Cortex of kidney (tissue), 1 donor: ENCODE data around the gene BBOF1.
"Not testable (repeated sequence)": the region's sequence is repeated elsewhere in the genome, so short reads cannot be mapped to it uniquely, and the experiment has no call there.

ENCODE experiments used
- DNase-seq: peaks from one replicate; lab custom pipeline; 2025; lab: John Stamatoyannopoulos, UW

BBOF1 gene

DNA sequence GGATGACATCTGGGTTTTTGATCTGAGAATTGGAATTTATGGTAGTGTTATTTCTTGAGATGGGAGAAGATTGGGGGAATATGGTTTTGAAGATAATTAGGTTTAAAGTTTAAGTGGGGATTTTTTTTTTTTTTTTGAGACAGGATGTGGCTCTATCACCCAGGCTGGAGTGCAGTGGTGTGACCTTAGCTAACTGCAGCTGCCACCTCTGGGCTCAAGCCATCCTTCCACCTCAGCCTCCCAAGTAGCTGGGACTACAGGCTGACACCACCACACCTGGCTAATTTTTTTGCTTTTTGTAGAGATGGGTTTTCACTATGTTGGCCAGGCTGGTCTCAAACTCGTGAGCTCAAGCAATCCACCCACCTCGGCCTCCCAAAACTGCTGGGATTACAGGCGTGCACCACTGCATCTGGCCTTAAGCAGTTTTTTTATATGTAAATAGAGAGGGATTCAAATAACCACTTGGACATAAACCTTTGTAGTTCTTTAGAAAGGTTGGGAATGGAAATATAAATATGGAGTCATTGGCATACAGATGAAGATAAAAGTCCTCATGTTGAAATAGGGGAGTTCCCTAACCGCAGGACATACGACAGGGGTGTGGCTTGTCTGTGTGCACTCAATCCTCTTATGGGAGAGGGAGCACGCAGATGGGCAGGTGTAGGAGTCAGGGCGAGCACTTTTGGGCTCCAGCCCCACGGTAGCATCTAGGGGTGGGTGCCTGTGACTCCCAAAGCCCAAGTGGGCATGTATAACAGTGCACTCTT lies 70.3 kb downstream of the BBOF1 start:
- DNase-seq = no peak

DNA sequence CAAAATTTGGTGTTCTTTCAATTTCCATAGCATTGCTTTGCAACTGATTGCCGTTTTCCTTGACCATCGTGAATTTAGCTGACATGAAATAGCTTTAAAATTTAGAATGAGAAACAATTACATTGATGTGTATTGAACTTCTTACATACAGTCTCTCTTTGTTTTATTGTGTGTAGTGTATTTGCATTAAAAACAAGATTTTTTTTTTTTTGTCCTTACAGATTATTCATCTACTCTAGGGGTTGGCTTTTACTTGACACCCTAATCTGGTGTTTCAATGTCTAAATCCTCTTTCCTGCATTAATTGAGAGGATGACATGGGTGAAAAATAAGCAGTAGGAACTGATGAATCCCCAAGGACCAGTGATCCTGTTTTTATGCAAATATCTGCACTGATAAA lies 86.2 kb downstream of the BBOF1 start:
- no peak for DNase-seq

GRCh38 chr14:74109369-74109768 lies 90.2 kb downstream of the BBOF1 start:
- DNase-seq = no peak

DNA sequence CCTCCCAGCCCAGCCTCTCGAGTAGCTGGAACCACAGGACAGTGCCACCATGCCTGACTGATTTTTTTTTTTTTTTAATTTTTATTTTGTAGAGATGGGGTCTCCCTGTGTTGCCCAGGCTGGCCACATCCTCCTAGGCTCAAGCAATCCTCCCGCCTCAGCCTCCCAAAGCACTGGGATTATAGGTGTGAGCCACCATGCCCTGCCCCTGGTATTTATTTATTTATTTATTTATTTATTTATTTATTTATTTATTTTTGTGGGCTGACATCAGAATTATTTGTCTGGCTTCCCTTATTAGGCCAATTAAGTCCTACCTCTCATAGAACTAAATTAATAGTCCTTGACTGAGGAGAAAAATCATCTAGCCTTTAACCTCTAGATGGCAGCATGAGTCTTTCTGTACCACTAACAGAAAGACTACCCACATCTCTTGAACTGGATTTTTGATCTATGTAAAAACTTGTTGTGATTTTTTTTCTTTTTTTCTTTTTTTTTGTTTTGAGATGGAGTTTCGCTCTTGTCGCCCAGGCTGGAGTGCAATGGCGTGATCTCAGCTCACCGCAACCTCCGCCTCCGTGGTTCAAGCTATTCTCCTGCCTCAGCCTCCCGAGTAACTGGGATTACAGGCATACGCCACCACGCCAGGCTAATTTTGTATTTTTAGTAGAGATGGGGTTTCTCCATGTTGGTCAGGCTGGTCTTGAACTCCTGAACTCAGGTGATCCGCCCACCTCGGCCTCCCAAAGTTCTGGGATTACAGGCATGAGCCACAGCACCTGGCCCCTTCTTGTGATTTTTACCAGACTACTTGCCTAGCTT lies 92.5 kb downstream of the BBOF1 start:
- DNase-seq = not testable (repeated sequence)
